HG02571 (cell line): ENCODE results near the gene GJB5.

Source experiments
- ATAC-seq: cut with Tn5 transposase; IDR thresholded peaks from one replicate; pipeline ENCODE4 v1.9.1; 2021; ENCODE audit warnings: mild to moderate bottlenecking, moderate library complexity; ENCODE audit not compliant: unreplicated experiment

GJB5 gene

DNA sequence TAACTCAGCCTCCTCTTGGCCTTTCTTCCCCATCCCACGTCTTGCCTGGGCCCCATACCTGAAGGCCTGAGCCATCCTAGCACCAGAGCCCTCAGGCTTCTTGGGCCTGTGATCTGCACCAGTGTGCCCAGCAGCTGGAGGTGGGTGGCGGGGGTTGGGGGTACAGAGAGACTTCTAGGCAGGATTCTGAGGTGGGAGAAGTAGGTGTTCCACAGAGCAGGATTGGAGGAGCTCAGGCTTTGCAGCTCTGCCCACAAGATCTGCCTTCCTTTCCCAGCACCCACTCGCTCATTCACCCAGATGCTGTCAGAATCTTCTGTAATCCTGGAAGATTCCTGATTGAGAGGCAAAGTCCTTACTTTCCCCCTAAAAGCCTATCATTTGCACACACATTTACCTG lies 10.0 kb upstream of the GJB5 start:
- no peak for ATAC-seq

DNA sequence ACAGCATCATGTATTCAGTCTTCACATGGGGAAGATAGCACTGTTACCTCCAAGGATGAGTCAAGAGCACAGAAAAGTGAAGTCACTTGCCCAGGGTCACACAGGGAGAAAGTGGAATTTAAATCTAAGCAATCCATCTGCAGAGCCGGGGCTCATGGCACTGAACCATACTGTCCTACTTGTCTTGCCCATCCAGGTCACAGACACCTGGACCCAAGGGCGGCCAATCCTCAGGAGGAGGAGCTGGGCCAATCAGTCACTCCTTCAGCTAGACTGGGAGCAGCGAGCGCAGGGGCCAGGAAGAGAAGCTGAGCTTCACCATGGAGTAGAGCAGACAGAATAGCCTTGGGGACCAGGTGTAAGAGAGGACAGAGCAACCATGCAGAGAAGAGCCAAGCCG lies 9.2 kb upstream of the GJB5 start:
- ATAC-seq = no peak

DNA sequence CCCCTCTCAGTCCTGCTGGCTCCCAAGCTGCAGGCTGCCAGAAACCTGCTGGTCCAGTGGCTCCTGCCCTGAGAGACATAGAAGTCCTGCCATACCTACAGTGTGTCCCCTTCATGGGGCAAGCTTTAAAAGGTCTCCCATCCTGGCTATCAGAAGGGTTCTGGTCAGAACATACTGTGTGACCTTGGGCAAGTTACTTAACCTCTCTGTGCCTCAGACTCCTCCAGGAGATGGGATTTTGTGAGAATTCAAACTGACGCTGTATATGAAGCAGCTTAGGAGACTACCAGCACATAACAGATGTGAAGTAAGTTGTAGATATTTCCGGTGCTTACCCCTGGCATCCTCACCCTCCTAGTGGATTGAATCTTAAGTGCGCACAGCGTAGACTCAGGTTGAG lies 8.7 kb upstream of the GJB5 start:
- ATAC-seq = no peak

DNA sequence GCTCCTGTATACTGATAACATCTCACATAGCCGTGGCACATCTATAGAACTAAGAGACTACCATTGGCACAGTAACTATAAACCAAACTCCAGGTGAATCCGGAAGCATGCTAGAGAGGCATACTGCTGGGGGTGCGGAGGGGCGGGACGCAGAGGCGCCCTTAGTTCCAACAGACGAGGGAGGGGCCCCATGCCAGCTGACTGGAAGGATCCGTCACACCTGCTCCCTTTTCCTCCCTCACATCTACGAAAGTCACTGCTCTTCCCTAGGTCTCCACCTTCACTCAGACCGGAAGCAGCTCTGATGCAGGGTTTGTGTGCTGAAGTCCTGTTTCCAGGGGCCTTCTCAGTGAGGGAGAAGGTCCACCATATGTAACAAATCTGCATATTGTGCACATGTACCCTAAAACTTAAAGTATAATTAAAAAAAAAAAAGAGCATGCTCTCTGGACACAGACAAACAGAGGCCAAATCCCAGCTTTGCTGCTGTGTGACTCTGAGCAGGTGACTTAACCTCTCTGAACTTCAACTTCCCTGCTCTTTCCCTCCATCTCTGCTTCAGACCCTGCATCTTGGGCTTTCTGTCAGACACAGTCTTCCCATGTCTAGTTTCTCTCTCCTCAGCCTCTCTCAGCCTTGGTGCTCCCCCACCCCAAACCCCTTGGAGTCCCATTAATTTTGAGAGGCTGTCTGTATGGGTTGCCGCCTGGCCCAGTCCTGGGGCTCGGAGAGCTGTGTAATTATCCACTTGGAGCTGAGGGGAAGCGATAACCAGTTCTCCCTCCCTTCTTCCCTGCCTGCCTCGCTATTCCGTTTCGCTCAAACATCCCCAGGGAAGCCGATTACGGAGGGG lies 7.8 kb upstream of the GJB5 start:
- ATAC-seq = no peak

DNA sequence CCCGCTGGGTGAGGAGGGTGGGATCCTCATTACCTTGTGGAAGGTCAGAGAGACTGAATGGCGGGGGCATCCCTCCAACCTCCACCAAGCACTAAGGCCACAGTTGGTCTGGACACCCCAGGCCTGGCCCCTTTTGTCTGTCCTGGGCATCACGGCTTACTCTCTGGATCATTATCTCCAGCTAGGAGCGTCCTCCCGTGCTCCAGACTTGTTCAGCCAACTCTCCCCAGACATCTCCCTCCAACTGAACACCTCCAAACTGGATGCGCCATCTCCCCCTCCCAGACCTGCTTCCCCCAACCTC lies 7.3 kb upstream of the GJB5 start:
- ATAC-seq = no peak

DNA sequence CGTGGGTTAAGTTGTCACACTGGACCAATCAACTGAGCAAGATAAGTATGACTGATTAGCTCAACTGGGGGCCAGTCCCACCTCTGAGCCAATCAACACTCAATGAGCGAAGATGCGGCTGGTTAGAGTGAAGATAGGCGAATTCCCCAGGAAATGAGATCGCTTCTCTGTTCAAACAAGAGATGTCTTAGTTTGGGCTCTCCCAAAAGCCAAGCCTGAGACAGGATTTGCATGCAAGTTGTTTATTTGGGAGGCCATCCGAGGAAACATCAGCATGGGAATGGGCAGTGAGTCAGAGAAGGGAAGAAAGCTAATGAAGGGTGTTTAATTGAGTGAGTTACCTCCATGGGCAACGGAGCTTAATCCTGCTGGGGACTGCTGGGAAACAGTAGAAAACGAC lies 4.9 kb upstream of the GJB5 start:
- ATAC-seq = no peak

DNA sequence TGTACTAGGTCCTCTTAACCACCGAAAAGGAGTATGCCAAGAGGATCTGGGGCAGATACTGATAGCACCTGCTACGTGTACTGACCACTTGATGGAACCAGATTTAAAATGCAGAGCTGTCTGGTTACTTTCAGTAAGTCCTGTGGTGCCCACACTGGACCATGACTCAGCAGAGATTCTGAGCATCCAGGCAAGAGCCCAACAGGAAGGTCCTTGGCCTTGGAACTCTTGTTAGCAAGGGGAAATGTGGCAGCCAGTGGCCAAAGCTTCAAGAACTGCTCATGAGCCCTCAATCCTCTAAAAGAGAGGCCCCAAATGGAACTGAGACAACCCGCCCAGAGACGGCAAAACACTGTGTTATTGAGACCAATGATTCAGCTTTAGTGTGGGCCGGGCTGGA lies 4.2 kb upstream of the GJB5 start:
- ATAC-seq = no peak

DNA sequence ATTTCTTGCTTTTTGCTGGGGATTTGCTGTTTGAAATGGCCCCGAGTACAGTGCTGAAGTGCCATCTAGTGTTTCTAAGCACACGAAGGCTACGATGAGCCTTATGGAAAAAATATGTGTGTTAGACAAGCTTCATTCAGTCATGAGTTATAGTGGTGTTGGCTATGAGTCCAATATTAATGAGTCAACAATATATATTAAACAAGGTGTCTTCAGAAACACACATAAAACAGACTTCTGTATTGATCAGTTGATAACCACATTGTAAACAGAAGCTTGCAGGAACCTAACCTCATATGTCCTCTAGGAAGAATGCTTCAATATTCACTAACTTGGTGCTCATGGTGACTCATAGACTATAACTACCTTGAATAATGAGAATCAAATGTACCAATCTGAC lies 1.7 kb upstream of the GJB5 start:
- no peak for ATAC-seq

DNA sequence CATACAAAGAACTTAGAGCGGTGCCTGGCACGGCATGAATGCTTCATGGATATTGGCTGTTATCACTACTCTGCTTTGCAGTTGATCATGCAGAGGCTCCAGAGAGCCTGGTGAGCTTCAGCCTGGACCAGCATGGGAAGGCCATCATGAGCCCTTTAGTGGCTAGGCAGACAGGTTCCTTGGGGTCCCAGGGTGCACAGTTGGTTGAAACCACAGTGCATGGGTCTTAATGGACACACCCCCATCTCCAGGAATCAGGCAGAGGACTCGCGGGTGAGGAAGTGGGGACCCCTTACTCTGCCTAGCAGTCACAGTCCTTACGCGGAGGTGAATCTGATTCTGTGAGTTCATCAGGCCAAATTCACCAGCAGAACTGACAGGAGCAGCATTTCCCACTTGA lies 1.1 kb downstream of the GJB5 start:
- ATAC-seq = no peak

DNA sequence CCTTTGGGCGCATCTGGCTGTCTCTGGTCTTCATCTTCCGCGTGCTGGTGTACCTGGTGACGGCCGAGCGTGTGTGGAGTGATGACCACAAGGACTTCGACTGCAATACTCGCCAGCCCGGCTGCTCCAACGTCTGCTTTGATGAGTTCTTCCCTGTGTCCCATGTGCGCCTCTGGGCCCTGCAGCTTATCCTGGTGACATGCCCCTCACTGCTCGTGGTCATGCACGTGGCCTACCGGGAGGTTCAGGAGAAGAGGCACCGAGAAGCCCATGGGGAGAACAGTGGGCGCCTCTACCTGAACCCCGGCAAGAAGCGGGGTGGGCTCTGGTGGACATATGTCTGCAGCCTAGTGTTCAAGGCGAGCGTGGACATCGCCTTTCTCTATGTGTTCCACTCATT lies 2.5 kb downstream of the GJB5 start:
- no peak for ATAC-seq

DNA sequence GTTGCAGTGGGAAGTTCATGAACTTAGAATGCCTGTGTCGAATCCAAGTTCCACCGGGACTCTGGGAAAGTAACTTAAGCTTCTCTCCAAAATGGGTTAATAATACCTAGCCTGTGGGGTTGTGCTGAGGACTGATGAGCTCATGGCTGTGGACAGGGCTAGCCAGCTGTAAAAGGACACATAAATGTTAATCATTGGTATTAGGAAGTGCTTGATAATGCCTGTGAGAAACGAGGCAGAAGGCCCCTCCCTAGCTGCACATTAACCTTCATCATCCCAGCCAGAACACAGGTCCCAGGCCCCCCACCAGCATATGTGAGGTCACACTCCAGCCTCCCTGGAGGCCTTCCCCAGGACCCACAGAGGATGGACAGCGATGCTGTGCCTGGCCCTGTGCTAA lies 3.9 kb downstream of the GJB5 start:
- ATAC-seq = no peak

DNA sequence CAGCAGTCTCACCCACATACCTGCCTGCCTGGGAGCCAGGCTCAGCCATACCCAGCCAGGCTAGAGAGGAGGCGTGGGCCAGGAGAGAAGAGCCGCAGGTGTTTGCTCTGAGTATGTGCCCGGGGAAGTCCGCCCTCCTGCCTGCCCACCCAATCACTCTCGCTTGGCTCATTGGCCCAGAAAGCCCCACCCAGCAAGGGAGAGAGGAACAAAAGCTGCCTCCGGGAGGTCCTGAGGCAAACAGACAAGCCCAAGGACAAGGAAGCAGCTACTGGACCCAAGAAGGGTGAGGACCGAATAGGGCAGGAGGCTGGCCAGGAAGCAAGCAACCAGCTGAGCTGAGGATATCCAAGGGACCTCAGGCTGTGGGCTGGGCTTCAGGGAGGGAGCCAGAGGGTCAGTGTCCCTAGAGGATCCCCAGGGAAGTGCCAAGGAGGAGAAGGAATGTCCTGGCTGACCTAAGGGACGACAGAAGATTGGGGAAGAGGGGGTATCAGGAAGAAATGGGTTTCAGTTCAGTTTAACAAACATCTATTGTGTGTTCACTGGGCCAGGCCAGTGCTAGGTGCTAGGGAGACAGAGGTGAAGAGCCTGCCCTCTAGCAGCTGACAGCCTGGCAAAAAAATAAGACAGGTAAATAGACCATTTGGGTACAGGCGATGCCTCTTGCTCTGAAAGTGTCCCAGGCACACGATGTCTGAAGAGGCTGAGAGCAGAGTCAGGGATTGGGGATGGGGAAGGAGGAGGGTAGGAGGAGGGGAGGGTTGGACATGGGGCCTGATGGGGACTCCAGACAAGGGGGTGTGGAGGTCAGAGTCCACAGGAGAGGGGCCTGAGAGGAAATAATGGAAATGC lies 4.9 kb downstream of the GJB5 start, which contains the start of gene GJB4:
GJB4 (plus strand) TSS at position 238 of the 855 bp plus-strand sequence. CDS start 1,515 bp downstream, outside the sequence.
- ATAC-seq = no peak

DNA sequence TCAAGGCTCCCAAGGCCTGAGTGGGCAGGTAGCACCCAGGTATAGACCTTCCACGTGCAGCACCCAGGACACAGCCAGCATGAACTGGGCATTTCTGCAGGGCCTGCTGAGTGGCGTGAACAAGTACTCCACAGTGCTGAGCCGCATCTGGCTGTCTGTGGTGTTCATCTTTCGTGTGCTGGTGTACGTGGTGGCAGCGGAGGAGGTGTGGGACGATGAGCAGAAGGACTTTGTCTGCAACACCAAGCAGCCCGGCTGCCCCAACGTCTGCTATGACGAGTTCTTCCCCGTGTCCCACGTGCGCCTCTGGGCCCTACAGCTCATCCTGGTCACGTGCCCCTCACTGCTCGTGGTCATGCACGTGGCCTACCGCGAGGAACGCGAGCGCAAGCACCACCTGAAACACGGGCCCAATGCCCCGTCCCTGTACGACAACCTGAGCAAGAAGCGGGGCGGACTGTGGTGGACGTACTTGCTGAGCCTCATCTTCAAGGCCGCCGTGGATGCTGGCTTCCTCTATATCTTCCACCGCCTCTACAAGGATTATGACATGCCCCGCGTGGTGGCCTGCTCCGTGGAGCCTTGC lies 6.4 kb downstream of the GJB5 start:
- no peak for ATAC-seq

DNA sequence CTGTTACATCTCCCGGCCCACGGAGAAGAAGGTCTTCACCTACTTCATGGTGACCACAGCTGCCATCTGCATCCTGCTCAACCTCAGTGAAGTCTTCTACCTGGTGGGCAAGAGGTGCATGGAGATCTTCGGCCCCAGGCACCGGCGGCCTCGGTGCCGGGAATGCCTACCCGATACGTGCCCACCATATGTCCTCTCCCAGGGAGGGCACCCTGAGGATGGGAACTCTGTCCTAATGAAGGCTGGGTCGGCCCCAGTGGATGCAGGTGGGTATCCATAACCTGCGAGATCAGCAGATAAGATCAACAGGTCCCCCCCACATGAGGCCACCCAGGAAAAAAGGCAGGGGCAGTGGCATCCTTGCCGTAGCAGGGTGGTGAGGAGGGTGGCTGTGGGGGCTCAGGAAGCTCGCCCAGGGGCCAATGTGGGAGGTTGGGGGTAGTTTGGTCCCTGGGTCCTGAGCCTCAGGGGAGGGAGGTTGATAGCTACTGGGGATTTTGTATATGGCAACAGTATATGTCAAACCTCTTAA lies 7.0 kb downstream of the GJB5 start:
- no peak for ATAC-seq

DNA sequence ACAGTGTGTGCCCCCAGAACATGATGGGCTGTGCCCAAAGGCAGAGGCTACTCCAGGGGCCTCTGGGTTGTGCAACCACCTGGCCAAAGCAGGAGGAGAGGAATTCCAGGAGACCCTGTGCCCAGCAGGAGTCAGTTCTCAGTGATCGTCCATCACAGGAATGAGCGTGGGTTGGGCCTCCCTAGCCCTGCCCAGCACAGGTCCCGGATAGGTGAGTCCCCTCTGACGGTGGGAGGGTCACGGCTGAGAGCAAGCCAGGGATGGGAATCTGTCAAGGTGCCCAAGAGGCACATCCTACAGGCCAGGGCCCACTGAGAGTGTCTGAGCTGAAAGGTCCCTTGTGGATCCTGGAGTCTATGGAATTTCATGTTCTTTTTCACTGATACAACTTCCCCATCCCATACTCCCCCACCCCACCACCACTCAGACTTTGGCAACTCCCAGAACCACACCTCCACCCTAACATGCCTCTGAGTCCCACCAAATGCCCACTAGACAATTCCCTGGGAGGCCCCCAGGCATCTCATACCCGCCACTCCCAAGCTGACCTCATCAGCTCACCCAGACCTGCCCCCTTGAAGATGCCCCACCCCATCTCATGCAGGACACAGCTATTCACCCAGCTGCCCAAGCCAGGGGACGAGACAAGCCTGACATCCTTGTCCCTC lies 7.8 kb downstream of the GJB5 start:
- no peak for ATAC-seq

DNA sequence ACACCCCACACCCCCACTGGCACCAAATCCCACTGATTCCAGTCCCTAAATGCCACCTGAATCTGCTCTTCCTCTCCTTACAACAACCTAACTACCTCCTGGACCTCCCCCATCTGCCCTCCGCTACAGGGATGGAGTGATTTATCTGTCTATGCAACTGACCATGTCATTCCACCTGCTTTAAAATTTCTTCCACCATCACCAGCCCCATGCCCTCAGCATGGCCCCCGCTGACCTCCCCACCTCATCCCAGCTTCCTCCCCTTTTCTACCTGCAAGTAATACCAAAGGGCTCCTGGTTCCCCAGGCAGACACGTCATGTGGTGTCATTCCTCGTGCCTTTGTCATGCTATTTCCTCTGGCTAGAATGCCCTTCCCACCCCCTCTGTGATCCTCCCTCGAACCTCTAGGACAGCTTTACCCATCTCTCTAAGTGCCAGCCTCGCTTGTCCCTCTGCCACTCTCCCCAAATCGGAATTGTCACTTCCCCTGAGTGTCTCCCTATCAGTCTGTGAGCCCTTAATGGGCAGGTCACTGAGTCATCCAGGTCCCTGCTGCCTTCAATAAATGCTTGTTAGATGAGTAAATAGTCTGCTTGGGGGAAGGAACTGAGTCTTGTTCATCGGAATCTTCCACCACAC lies 8.4 kb downstream of the GJB5 start:
- ATAC-seq = no peak

DNA sequence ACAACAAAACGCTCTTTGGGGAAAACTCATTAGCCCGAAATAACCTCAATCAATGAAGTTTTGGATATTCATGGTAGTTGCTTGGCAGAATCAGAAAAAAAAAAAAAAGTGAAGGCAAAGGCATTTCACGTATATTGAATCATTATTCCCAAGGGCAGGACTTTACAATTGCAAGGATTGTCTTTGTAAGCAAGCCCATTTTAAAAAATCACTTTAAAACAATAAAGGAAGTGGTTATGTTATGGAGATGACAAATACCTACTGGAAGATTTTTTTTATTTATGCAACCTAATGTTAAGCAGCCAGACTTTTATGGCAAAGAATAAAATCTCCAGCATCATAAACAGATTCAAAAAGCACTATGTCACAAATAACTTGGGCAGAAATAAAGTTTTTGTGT lies 14.0 kb downstream of the GJB5 start:
- no peak for ATAC-seq

DNA sequence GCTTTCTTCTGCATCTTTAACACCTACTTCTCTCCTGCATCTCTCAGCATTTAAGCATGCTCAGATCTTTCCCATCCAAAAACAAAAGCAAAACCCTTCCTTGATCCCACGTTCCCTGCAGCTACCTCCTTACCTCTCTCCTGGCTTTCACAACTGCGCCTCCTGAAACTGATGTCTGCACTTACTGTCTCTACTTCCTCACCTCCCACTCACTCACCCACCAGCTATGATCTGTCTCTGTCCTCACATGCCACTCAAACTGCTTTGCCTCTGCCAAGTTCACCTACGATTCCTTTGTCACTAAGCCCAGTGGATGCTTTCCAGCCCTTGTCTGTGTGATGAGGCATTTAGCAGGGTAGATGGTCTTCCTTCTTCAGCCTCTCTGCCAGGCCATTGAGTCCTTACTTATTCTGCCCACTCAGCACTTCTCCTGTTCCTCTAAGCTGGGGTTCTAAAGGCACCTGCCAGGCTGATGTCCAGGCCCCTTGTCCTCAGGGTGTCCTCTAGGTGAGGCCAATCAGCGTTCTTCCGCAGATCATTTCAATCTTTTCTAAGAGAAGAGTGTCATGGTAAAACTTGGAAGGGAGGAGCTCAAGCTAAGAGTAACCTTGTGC lies 16.2 kb downstream of the GJB5 start:
- no peak for ATAC-seq

DNA sequence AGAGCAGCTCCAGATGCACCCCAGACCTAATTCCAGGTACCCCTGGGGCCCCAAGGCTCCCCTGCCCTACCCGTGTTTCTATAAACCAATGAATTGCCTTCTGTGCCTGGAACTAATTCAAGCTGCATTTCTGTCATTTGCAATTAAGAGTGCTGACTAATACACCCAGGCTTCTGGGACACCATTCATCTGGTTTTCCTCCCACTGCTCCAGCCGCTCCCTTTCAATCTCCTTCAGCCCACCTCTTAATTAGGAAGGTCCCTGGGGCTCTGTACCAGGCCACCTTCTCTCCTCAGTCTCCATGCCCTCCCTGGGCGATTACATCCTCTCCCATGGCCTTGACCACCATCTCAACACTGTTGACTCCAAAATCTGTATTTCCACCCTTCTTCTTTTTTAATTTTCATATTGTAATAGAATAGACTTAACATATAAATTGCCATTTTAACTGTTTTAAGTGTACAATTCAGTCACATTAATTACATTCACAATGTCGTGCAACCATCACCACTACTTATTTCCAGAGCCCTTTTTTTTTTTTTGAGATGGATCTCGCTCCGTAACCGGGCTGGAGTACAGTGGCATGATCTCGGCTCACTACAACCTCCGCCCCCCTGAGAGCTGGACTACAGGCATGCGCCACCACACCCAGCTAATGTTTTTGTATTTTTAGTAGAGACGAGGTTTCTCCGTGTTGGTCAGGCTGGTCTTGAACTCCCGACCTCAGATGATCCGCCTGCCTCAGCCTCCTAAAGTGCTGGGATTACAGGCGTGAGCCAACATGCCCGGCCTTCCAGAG lies 16.9 kb downstream of the GJB5 start:
- no peak for ATAC-seq
